Kidney capillary endothelial cell (primary cell): Measurements from ENCODE around the gene RC3H2.
"Not testable (repeated sequence)": the region's sequence is repeated elsewhere in the genome, so short reads cannot be mapped to it uniquely, and the experiment has no call there.

ENCODE experiments used
- DNase-seq: peaks from one replicate; pipeline ENCODE4 v3.0.0-alpha.2; 2018; ENCODE audit warnings: low spot score

Gene RC3H2

DNA sequence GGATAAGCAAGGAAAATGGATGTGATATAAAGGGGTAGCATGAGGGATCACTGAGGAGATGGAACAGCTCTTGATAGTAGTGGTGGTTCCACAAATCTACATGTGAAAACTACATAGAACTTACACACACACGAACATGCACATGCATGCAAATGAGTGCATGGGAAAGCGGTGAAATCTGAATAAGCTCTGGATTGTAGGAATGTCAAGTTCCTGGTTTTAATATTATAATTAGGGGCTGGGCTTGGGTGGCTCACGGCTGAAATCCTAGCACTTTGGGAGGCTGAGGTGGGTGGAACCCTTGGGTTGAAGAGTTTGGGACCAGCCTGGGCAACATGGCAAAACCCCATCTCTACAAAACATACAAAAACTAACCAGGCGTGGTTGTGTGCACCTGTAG, 63.7 kb downstream of the RC3H2 start:
- DNase-seq: no peak

DNA sequence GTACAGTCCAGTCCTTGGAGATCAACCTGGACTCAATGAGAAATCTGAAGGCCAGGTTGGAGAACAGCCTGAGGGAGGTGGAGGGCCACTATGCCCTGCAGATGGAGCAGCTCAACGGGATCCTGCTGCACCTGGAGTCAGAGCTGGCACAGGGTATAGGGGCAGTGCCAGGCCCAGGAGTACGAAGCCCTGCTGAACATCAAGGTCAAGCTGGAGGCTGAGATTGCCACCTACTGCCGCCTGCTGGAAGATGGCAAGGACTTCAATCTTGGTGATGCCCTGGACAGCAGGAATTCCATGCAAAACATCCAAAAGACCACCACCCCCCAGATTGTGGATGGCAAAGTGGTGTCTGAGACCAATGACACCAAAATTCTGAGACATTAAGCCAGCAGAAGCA, 66.7 kb downstream of the RC3H2 start:
- not testable (repeated sequence) for DNase-seq

DNA sequence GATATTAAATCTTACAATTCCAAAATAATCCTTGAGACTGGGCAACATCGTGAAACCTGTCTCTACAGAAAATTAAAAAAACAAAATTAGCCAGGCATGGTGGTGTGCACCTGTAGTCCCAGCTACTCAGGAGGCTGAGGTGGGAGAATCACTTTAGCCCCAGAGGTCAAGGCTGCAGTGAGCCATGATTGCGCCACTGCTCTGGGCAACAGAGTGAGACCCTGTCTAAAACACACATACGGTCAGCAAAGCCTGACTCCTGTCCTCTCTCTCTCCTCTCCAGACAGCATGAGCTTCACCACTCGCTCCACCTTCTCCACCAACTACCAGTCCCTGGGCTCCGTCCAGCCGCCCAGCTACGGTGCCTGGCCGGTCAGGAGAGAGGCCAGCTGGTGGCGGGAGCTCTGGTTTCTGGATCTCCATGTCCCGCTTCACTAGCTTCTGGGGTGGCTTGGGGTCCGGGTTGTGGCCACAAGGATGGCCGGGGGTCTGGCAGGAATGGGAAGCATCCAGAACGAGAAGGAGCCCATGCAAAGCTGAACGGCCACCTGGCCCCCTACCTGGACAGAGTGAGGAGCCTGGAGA, 67.8 kb downstream of the RC3H2 start:
- DNase-seq: no peak

DNA sequence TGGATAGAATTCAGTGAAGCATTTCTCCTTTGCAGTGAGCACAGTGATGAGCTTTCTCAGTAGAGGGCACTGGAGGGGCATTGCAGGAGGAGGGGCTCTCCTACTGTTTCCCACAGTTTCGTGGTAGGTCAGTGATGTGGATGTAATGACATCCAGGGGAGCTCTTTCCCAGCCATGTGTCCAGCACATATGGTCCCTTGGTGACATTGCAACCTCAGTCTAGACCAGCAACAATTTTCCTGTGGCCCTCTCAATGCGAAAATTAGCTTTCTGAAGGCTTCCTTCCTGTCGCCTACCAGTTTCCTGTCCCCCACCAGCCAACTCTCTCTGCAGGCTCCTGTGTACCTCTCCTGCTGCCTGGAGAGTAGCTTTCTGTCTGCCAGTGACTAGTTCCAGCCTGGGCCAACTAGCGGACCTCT, 69.8 kb downstream of the RC3H2 start:
- DNase-seq: peak; percentile 90

DNA sequence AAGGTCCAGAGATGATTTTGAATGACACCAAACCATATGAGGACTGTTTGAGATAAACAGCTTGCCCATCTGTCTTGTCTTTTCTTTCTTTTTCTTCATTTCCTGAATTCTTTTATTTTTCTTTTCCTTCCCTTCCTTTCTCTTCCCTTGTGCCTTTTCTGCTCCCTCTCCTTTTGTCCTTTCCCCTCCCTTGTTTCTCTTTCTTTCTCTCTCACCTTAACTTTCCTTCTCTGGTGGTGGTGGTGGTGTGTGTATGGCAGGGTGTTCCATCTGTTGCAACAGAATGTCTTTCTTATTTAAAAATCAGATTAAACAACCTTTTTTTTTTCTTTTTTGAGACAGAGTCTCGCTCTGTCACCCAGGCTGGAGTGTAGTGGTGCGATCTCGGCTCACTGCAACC, 73.0 kb downstream of the RC3H2 start:
- no peak for DNase-seq

DNA sequence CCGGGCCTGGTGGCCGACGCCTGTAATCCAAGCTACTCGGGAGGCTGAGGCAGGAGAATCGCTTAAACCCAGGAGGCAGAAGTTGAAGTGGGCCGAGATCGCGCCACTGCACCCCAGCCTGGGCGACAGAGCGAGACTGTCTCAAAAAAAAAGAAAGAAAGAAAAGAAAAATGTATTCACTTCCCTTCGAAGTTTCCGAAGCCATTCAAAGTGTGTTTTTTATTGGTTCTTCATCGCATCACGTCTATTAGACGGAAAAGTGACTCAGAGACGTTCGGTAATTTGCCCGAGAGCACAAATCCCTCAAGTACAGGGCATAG, 76.2 kb downstream of the RC3H2 start:
- not testable (repeated sequence) for DNase-seq

DNA sequence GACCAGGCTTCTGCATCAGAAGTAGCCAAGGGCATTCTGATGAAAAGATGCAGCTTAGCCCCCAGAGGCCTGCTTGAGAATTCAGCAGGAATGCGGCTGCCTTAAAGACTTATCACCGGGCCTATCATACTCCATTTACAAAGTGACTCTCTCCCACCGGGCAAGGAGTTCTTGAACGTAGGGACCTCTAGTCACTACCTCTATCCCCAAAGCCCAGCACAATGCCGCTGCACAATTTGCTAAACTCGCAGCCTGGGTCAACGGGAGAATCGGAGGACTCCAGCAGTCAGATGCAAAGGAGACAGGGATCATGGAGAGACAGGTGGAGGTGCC, 77.4 kb downstream of the RC3H2 start:
- DNase-seq: no peak

DNA sequence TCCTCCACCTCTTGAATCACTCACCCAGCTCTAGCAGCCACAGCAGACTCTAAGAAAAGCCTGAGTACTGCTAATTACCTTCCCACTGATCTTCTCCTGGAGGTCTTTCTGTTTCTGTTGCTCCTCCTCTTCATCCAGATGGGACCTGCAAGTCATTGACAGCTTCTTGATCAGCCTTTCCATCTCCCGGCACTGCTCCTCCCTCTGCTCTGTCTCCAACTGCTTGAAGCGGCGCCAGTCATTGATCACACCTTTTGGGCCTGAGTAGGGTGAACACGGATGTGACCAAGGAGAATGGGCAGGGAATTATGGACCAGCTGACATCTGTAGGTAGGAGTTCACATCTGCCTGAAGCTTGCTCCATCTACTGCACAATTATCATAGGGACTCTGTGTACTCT, 82.2 kb downstream of the RC3H2 start:
- no peak for DNase-seq

DNA sequence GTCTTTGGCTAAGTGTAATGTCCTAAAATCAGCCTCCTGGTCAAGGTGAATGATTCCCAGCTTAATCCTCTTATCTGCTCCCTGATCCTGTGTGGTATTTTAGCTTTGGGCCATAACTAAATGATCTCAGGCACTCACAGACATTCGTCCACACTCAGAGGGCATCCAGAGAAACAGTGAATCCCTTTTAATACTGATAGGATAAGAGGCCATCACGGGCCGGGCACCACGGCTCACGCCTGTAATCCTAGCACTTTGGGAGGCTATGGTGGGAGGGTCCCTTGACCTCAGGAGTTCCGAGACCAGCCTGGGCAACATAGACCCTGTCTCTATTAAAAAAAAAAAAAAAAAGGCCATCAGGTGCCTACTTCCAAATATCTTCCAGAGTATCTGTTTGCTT, 83.1 kb downstream of the RC3H2 start:
- no peak for DNase-seq

DNA sequence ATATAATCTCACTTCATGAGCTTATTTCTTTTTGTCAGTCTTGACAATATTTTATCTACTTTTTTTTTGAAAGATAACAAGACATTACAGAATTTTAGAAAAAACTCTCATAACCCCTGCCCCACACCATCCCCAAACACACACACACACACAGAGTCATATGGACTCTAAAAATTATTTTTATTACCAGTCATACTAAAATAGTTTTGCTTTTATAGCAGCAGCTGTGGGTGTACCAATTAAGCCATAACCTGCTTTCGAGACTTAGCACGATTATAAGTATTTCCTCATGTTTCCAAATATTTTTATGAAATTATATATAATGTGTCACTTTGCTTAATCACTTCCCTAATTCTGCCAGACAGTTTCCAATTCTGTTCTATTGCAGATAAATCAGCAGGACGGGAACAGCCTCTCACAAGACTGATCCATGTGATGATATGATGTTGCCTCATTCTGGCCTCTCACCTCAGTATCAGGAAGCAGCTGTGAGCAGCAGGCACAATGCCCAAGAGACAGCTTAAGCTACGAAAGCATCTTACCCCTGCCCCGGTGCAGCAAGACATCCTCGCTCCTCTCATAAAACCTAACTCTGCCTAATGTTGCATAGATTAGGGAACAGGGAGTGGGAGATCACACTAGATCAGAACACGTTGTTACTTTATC, 83.7 kb downstream of the RC3H2 start:
- DNase-seq: peak; percentile 90

DNA sequence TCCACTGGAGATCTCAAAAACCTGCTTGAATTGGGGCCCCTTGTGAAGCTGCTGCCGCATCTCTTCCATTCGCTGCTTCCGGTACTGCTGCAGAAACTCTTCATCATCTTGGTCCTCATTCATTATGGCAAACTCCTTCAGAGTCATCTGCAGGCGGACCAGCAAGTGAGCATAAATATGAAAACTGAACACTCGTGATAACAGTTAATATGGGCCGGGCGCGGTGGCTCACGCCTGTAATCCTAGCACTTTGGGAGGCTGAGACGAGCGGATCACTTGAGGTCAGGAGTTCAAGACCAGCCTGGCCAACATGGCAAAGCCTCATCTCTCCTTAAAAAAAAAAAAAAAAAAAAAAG, 84.7 kb downstream of the RC3H2 start:
- DNase-seq: no peak

DNA sequence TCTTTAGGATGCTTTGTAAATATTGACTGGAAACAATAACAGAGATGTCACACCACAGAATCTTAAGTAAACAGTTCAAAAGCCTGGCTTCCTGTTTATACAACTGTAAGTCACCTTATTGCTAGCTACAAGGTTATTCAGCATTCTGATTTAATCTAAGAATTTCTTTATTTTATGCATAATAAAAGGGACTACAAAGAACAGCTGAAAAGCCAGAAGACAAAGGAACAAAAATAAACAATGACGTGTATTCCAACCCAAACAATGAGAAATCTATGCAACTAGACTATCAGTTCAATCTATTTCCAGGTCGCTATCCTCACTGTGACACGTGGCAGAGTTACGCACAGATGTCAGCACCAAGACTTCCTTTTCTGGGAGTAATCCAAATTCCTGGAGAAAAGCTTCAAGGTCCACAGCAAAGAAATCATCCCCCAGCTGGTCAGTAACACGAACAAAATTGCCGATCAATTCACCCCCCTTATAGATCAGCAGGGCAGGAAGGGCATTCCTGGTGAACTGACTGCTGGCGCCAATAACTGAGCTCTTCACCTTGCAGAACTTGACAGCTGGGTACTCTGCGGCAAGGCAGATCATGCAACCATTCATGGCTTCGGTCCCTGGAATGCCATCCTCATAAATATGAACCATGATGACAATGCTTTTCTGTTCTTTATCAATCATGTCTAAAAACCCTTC, 85.2 kb downstream of the RC3H2 start:
- DNase-seq: peak; percentile 90

DNA sequence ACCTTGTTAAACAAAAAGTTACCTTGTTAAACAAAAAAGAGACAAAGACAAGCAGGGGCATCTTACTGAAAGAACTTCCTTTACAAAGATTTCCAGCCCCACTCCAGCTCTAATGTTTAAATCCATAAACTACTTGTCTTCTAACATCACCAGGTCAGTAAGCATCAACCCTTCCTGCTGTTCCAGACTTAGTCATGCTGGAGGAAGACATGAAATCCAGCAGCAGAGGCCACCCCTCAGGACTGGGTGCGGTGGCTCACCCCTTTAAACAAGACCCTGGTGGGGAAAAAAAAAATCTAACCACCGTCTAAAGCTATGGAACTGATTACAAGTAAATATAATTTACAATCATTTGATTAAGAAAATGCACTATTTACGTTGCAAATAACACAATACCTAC, 85.8 kb downstream of the RC3H2 start:
- DNase-seq: peak; percentile 77

DNA sequence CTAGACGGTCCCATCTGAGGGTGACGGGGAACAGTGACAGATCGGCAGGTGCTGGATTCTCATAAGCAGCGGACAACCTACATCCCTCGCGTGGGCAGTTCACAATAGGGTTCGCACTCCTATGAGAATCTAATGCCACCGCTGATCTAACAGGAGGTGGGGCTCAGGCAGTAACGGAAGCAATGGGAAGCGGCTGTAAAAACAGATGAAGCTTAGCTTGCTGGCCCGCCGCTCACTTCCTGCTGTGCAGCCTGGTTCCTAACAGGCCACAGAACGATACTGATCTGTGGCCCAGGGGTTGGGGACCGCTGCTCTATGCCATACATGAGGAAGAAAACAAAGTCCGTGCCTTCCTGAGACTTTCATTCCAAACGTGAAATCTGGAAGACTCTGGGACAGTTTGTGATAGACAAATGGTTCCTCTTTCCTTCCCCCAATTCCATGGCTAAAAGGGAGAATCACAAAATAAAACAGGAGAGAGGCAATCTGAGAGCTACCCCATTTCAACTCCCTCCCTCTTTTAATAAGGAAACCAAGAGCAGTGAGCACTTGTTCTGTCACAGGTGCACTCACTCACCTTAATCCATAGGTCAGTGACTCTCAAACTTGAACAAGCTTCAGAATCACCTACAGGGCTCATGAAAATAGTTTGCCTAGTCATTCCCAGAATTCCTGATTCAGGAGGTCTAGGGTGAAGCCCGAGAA, 88.8 kb downstream of the RC3H2 start:
- DNase-seq: peak; percentile 87

DNA sequence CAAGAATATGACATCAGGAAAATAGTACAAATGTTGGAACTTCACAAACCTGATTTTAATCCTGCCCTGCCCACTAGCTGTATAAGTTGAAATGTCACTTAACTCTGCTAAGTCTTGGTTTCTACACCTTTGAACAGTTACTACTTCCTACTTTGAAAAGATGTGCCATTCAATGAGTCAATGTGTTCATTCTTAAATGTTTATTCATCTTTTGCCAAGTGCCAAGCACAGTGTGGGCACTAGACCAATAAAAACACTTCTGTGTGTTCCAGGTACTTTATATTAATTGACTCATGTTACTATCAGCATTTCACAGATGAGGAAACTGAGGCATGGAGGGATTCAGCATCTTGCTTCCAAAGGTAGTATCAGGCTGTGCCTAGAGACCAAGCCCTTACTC, 89.6 kb downstream of the RC3H2 start:
- no peak for DNase-seq

DNA sequence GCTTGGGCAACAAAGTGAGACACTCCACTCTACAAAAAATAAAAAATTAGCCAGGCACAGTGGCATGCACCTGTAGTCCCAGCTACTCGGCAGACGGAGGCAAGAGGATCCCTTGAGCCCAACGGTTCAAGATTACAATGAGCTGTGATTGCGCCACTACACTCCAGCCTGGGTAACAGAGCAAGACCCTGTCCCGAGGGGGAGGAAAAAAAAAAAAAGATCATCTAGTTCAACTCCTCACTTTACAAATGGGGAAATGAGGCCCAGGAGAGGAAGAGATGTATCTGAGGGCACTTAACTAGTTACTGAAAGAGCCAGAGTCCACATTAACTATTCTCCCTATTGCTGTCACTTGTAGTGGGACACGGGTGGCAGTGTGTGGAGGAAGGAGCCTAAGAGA, 90.6 kb downstream of the RC3H2 start:
- no peak for DNase-seq

DNA sequence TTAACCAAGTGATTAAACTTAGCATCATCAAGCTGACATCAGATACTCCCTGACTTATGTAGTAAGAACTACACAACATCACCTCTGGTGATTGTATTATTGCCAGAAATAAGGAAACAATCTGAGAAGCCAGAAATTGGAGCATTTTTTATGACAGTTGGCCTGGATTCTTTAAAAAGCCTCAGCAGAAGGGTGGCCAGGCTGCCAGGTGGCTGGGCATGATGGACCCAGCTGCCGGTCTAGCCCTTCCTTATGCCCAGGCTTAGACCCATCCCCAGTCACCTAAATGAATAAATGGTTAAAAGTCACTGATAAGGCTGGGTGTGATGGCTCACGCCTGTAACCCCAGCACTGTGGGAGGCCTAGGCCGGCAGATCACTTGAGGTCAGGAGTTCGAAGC, 92.4 kb downstream of the RC3H2 start:
- no peak for DNase-seq

DNA sequence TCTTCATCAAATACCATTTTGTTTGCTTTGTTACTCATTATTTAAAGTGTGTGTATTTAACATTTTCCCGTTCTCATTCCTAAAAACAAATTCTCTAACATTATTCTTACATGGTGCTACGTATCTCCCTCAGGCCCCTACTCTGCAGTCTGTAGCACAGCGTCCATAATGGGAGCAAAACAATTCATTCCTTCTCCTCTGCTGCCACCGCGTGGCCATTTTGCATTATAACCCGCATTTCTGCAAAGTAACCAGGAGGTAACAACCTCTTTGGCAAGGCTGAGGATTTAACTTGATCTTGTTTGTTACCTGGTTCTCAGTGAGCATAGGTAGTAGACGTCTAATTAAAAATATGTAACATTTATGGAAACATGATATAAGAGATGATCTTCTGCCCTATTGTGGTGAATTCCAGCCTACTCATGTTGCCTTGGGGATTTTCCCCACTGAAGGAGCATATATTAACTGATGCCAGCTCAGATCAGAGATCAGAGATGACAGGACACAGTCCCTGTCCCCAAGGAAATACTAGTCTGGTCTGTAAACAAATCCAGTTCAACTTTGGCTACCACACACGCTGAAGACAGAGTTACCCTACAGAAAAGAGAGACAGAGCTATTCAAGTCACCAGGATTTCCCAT, 94.7 kb downstream of the RC3H2 start:
- DNase-seq: peak; percentile 77

DNA sequence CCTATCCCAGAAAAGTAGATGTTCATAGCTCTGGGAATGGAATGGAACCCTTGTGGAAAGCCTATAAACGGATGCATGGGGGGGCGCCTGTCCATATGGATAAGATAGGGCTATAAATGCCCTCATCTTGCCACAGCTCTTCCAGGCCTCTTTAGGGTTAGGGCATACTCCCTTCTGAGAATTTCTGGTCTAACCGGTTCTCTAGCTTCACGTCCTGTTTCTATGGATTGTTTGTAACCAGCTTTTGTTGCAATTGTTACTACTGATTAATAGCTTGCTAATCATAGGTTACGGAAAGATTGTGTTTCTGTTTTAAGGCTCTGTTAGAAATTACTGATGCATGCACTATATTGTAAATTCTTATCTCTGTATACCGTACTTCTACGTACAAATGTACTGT, 95.9 kb downstream of the RC3H2 start:
- not testable (repeated sequence) for DNase-seq

DNA sequence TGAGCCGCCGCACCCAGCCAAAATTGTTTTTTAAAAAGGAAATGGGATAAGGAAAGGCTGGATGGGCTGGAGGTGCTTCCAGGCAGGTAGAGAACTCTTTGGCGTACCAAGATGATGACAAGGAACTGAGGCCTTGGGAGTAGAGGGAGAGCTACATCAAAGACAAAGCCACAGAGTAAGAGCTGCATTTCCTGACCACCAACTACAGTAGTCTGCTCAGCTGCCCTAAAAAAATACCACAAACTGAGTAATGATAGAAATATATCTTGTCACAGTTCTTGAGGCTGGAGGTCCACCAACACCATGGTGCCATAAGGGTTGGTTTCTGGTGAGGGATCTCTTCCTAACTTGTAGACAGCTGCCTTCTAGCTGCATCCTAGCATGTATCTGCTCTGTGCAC, 97.0 kb downstream of the RC3H2 start:
- DNase-seq: no peak

DNA sequence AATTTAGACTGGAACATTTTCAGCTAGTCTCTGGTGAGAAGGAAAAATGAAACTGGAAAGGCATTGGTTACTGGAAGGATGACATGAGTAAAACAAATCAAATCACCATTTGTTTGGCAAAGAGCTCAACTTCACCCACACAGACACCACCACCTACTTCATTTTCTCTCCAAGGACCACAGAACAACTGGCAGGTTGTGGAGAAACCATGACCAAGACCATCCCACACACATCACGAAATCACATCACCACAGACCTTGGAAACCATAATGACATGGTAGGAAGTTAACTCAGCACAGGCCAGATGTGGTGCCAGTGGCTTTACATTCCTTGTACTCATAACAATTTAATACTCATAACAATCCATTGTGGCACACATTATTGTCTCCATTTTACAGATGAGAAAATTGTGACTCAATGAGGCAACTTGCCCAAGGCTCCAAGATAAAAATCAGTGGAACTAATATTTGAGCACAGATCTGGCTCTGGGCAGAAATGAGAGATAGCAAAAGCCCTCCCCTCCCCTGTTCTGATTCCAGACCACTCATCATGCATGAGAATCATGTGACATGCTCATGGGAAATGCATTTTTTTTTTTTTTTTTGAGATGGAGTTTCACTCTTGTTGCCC, 97.8 kb downstream of the RC3H2 start:
- DNase-seq: no peak

DNA sequence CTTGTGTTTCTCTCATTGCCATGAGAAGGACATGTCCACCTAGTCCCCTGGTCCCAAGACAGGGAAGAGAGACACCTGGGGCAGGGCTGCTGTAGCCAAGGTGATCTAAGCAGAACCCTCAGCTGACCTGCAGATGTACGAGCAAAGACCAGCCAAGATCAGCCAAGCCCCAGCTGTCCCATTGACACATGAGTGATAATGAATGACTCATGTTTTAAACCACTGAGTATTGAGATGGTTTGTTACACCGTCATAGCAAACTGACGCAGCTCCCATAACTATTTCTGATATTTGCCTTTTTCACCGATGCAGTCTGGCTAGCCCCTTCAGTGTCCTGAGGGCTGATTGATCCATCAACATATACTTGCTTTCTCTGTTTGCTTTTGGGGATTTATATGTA, 98.5 kb downstream of the RC3H2 start:
- no peak for DNase-seq
